Ureter (tissue), 1 donor: ENCODE results near the gene FICD. TPM values are rescaled to one million over a fixed set of nuclear protein-coding genes. Genes with fewer than 3 reads are reported as not detected.

Experiments used
- DNase-seq: peaks from one replicate; pipeline ENCODE4 v3.0.0-alpha.2; 2020; ENCODE audit warnings: low spot score
- total RNA-seq: library from RNA; stranded (reverse); gene quantifications from one replicate; pipeline ENCODE4 v1.2.4, GENCODE V29; 2023
- donor health status: DM: yes; HTN: yes; CAD: no.

FICD gene
- total RNA-seq, 1 donor from 2014 or later = 6.4 TPM

DNA sequence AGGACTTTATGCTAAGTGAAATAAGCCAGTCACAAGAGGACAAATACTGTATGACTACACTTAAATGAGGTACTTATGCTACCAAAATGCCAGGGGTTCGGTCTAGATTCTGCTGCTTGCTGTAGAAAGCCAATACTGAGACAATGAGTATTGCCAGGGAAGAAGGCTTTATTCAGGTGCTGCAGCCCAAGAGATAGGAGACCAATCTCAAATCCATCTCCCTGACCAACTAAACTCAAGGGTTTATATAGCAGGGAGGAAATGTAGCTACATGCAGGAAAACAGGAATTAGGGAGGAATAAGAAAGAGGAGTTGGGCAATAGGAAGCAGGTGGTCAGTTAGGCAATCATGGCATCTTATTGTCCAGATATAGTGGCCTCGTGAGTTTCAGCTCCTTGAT, 12.2 kb upstream of the FICD start:
- no peak for DNase-seq

DNA sequence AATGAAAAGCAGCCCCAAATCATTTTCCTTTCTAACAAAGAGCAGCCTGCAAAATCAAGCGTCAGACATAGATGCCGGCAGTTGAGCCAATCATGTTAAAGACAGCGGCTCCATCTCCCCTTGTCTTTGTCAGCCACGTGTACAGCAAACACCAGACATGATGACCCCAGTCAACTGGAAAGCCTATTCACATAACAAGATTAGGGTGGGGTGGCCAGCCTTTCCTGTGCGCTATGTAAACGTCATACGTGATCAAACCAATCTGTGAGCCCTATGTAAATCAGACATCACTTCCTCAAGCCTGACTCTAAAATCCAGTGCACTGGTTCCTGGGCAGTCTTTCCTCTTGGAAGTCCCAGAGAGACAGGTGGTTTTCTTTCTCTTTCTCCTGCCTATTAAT, 9.9 kb upstream of the FICD start:
- no peak for DNase-seq

DNA sequence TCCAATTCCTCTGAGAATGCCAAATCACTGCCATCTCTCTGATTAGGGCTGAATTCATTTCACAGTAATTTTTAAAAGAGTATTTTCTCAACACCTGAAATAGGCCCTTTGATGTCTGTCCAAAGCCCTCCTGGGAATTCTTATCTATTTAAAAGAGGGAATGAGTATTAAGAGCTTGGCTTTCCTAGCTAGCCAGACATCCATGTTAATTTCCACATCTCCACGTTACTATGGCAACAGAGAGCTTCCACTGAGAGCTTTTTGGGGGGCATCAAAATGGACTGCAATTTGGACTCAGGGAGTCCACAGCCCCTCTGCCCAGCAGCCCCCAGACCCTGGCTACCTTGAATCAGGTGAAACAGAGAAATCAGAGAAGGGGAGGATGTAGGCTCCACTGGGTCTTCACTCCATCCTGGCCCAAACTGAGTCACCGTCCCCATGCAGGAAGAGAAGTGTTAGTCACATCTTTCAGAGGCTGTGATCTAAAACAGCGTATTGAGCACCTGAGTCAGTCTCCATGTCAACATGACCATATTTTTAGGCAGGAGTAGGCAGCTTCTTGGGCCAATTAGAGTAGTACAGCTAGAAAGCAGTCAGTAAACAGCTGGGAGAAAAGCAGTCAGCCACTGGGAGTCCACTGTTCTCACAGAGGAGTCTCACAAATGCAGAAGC, 7.0 kb upstream of the FICD start:
- no peak for DNase-seq

DNA sequence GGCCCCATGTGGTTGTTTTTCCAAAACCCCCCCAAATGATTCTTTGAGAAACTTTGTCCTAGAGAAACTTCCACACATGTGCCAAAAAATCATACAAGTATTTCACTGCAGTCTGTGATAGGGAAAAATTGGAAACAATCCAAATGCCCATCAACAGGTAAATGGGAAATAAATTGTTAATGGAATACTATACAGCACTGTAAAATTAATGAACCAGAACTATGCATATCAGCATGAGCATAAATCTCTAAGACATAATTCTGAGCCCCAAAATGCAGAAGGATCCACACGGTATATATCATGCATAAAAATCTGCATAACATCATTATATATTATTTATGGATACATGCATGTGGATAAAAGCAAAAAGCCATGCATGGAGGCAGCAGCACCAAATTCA, 5.3 kb upstream of the FICD start:
- no peak for DNase-seq

DNA sequence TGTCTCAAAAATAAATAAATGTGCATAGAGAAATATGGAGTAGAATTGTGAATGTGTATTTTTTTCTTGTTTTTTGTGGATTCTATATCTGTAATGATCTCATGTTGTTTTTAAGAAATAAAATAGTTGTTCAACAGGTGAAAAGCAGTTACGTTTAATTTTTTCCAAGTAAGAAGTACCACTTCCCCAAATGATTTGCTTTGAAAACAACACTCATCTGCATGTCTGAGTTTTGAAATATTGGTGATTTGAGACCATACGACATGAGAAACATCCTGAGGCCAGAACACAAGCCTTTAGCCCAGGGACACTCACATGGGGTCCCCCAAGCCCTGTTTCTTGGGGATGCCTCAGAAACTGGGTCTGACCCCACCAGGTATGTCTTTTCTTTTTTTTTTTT, 4.2 kb upstream of the FICD start:
- DNase-seq = no peak

DNA sequence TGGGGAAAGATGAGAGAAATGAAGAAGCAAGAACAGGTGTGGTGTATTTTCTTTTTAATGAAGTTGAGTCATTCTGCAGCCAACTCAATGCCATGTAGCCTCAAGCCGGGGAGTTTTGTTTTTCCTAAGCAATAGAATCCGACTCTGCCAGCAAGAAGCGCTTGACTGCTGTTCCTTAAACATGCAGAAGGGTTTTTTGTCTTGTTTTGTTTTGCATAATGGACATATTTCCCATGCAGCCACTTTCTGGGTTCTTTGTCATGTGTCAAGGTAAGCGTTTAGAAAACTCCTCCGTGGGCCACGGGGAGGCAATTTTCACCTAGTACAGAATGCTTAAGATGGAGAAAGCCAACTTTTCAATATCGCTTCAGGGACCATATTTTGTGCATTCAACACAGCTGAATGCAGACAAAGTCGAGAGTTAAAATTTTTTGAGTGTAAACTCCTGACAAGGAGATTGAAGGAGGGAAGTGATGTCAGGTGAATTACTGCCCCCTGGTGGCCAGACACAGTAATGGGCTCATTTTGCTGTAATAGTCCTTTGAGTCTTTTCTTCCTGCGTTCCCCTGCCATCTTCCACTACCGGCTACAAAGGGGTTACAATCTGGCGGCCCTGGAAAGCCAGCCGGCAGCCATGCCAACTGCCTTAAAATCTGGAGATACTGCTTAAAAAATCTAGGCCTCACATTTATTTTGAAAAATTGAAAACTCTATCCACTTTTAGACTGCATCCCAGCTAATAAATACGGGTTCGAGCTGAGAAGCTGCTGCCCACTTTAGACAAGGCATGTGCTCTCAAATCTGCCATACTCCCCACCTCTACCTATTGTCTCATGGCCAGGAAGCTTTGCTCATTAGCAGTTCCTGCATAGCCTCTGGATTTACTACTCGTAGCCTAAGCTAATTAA, 3.2 kb upstream of the FICD start:
- peak; percentile 77 for DNase-seq

DNA sequence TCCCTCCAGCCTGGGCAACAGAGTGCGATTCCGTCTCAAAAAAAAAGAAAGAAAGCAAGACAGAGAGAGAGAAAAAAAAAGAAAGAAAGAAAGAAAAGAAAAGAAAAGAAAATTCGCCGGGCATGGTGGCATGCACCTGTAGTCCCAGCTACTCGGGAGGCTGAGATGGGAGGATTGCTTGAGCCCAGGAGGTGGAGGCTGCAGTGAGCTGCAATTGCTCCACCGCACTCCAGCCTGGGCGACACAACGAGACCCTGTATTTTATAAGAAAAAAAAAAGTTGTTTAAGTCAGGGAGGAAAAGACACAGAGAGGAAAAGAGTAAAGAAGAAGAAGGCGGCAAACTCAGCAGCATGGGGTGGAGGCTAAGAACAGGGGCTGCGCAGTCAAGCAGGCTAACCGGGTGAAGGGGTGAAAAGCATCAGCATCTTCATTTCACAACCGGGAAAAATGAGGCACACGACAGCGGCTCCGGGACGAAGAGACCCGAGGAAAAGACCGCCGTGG, 557 bp upstream of the FICD start:
- DNase-seq = no peak

DNA sequence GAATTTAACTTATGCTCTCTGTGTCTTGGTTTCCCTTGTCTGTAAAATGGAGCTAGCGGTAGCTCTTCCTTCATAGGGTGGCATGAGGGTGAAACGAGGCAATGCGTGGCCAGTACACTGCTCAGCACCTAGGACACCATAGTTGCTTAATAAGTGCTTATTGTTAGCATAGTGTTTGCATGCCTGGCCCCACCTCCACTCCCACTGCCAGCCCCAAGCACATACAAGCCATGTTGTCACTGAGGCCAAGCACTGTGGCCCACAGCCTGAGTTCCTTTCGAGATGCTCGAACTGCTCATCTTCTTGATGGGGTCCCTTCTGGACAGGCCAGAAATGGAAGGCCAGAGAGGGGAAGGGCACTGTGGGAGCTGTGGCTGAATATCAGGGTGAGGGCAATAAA, 839 bp downstream of the FICD start:
- DNase-seq = no peak

DNA sequence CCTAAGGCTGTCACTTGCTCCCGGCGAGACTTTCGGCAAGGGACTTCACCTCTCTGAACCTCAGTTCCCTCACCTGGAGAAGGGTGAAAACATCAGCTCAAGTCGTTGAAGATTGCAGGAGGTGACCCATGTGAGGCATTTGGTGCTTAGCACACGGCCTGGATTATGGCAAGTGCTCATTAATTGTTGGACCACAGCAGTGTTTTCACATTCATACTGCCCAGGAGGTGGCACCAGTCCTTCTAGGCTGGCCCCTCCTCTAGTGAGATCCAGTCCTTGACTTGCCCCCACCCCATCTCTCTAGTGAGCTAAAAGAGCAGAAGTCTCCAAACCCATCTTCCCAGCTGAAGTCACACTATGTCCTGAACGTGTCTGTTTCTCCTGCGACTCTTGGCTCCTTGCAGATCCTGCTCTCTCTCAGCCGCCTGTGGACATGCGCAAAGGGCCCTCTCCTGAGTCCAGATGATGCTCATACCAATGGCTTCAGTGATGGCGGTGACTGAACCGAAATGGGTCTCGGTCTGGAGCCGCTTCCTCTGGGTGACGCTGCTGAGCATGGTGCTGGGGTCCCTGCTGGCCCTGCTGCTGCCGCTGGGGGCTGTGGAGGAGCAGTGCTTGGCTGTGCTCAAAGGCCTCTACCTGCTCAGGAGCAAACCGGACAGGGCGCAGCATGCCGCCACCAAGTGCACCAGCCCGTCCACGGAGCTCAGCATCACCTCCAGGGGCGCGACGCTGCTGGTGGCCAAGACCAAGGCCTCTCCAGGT, 1.6 kb downstream of the FICD start:
- no peak for DNase-seq

DNA sequence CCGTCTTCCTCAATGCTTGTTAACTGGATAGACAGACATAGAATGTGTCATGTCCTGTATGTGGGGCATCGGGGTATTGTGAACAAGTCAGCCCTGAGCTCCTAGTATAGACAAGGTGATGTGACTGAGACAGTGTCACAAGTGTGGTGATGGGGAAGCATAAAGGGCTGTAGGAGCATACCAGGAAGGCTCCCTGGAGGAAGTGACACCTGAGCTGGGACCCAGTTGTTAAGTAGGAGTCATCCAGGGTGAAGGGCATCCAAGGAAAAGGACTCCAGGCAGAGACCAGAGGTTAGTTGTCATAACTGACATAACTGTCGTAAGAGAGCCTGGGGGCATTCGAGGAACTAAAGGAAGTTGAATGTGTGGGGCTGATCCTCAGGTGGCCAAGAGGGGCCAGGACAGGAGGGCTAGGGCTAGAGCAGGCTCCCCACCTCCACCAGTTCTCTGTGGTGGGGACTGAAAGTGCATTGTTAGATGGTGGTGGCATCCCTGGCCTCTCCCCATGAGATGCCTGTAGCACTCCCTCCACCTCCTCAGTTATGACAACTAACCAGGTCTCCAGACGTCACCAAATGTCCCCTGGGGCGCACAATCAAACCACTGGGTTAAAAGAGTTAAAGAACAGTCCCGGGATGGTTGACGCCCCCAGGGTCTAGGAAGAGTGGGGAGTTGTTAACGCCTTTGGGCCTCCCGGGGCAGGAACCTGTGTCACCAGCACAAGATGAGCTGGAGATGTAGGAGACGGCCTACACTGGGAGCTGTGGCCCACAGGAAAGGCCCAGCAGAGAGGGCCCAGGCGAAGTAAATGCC, 2.4 kb downstream of the FICD start:
- no peak for DNase-seq

DNA sequence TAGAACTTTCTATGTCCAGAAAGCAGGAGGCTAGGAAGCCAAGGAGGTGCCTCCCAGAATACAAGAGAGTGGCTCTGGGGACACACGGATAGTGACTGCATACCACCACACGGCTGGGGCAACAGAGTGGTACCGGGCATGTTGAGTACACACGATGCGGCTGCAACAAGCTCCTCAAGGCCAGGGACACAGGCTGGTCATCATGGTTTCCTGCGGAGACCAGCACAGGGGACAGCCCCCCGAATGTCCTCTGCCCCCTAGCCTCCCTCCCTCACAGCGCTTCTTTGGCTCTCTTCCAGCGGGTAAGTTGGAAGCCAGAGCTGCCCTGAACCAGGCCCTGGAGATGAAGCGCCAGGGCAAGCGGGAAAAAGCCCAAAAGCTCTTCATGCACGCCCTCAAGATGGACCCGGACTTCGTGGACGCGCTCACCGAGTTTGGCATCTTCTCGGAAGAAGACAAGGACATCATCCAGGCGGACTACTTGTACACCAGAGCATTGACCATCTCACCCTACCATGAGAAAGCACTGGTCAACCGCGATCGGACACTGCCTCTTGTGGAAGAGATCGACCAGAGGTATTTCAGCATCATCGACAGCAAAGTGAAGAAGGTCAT, 3.1 kb downstream of the FICD start:
- DNase-seq = no peak

DNA sequence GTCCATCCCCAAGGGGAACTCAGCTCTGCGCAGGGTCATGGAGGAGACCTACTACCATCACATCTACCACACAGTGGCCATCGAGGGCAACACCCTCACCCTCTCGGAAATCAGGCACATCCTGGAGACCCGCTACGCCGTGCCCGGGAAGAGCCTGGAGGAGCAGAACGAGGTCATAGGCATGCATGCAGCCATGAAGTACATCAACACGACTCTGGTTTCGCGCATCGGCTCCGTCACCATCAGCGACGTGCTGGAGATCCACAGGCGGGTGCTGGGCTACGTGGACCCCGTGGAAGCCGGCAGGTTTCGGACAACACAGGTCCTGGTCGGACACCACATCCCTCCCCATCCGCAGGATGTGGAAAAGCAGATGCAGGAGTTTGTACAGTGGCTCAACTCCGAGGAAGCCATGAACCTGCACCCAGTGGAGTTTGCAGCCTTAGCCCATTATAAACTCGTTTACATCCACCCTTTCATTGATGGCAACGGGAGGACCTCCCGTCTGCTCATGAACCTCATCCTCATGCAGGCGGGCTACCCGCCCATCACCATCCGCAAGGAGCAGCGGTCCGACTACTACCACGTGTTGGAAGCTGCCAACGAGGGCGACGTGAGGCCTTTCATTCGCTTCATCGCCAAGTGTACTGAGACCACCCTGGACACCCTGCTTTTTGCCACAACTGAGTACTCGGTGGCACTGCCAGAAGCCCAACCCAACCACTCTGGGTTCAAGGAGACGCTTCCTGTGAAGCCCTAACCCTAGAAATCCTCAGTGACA, 3.8 kb downstream of the FICD start:
- DNase-seq = no peak

DNA sequence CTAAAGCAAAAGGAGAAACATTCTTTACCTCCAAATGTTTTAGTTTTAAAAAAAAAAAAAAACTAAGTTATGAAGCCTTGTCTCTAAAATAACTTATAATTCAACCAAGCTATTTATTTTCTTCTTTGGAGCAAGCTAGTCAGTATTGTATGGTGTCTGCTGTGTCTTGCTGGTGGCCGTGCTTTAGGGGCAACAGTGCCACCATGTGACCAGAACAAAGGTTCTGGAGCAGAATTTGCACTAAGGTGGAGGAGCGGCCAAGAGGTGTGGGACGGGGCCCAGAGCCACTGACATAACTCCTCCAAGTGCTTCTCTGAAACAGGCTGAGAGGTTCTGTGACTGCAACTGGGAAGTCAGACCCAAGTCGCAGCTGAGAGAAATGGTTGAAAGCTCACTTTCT, 4.5 kb downstream of the FICD start:
- no peak for DNase-seq

DNA sequence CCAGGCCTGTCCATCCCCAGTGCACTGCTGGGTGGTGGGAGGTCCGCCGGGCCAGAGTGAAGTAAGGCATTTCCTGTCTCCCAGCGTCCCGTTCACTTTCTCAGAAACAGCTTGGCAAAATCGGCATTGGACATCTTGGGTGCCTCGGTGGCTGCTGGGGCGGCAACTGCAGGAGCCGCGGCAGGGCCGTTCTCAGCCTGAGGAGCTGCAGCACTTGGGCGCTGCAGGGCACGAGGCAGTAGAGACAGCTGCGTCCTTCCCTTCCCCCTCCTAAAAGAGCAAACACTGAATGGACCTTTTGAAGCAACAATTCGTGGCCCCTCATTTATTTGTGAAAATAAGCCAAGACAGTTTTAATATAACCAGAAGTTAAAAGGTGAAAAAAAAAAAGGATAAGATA, 8.3 kb downstream of the FICD start:
- DNase-seq = no peak

DNA sequence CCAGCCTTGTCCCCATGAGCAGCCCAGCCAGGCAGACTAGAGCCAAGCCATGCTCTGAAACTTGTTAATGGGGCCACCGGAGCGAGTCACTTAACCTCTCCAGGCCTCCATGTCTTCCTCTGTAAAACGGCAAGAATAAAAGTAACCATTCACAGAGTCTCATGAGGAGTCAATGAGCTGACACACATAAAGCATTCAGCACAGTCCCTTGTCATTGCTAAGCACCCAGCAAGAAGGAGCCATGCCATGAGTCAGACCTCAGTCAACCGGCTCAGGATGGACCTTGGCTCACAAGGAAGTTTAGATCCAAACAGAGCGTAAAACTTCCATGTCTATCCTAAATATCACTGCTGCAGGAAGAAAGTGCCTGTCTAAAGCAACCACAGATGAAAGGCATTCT, 10.6 kb downstream of the FICD start:
- DNase-seq = no peak

DNA sequence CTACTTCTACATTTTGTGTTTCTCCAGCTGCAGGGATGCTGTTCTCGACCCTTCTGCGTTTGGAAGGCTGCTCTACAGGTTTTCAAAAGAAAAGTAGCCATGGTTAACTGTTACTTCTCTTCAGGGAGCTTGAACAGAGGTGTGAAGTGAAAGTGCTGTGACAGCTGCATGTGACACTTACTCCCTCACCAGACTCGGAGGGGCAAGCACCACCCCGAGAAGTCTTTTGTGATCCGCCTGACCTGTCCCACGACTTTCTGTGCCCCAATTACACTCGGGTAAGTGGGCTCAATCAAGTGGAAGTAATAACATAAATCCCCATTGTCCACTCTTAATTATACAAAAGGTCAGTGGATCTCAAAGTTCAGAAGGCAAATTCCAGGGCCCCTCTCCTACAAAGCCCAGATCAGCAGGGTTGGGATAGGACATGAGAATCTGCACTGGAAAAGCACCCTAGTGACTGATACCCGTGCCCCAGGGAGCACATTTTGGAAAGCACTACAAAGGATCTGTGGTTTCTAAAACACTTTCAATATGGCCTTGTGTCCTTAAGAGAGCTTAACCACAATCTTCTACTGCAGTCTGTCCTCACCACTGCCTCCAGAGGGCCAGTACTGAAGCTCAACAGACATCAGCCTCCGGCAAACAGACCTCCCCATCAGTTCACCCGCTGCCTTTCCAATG, 11.5 kb downstream of the FICD start:
- no peak for DNase-seq

DNA sequence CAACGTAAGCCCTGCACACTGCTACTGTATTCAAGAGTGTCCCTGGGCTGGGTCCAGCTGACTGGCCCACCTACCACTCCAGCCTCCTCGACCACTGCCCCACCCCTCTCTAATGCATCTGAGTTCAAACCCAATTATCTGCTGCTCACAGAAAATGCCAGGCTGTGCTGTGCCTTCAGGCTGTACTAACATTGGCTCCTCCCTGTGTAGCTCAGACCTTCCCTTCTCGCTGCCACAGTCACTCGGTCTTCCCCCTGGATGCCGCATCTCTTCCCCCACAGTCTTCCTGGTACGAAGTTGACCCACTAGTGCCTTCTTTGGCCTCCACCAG, 12.1 kb downstream of the FICD start:
- no peak for DNase-seq

DNA sequence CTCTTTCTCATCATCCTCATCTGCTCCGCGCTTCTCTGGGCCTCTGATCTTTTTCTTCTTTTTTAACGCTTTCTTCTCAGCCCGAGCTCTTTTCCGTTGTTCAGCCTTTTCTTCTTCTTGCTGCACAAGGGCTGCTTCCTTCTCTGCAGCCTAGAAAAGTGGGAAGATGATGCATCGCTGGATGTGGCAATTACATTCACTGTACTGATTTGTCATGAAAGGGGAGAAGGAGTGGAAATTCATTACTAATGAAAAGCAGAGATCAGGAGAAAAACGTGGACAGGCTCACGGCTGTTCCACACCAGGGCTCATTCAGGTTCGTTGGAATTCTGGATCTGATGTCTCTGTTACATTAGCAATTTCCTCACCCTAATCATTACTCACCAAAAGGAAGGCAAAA, 15.1 kb downstream of the FICD start:
- DNase-seq = no peak

DNA sequence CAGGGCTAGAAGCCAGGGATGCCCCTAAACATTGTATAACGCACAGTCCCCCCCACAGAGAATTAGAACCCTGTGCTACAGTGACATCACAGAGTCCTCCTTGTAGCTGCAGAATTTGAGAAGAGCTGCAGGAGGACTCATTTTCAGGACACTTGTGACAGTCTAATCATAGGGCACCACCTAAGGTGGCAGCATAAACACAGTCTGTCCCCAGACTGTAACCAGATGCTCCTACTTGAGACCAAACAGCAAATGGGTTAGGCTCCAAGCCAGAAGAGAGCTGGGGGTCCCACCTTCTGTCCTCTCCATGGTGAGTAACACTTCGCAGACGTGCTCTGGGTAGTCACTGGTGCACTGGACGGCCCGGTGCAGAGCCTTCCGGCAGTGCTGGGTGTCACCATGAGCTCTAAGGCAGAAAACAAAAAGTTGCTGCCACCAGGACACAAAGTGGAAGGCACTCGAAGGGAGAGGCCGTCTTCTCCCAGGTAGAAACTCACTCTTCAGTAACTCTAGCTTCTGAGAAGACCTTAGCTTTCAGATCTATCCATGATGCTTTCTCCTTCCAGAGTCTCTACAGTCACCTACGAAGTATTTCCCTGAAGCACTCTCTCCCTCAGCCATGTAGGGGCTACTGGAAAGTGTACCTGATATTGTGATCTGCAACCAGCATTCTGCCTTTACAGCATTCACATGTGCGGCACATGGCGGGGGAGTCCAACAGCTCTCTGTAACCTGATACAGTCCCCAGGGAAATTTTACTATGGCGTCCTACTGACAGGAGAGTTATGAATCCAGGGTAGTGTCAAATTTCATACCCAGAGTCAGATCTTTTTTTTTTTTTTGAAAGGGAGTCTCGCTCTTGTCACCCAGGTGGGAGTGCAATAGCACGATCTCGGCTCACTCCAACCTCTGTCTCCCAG, 17.1 kb downstream of the FICD start:
- DNase-seq = no peak
